ENCODE measurements around the gene WDR7.

- TF ChIP-seq CTCF (IDR thresholded peaks at IDR 0.05; ENCODE audit: low read depth, low read length) (no peak), EZH2phosphoT487 (IDR thresholded peaks at IDR 0.05; ENCODE audit: low read depth) (no peak)
Observed at GRCh38 chr18:56910967-56911366, 259.8 kb downstream of the WDR7 start.

Data from OCI-LY3 (cell line).